HepG2 (cell line): ENCODE results near the gene RPP21.

Source experiments
- CTCF ChIP-seq: sonication (generic); formaldehyde crosslinking; IDR thresholded peaks from 2 replicates; pipeline ENCODE4 v1.5.0; 2020; ENCODE audit warnings: mild to moderate bottlenecking, missing genetic modification reagents, moderate library complexity
- ESRRA ChIP-seq: sonication (generic); formaldehyde crosslinking; IDR thresholded peaks from 2 replicates; pipeline ENCODE4 v1.5.1; 2020; ENCODE audit warnings: mild to moderate bottlenecking, low read depth, missing genetic modification reagents
- HNF4A ChIP-seq: sonication (generic); formaldehyde crosslinking; IDR thresholded peaks from 2 replicates; pipeline ENCODE4 v1.4.0; 2020; ENCODE audit warnings: missing genetic modification reagents
- KAT7 ChIP-seq: IDR thresholded peaks from 2 replicates; pipeline ENCODE4 v1.6.1; 2018; ENCODE audit warnings: borderline replicate concordance, missing compliant biosample characterization
- RAD21 ChIP-seq: fragments of 450-650 bp; formaldehyde crosslinking; IDR thresholded peaks from 2 replicates; pipeline ENCODE4 v1.5.0; 2020; ENCODE audit warnings: mild to moderate bottlenecking
- SIN3A ChIP-seq: IDR thresholded peaks from 2 replicates; pipeline ENCODE4 v1.6.1; 2011; ENCODE audit warnings: low read depth, mild to moderate bottlenecking, control low read depth, low read length, borderline replicate concordance
- TAF1 ChIP-seq: sonication (generic); formaldehyde crosslinking; IDR thresholded peaks from 2 replicates; pipeline ENCODE4 v1.4.0; 2020; ENCODE audit warnings: missing genetic modification reagents
- THAP11 ChIP-seq: IDR thresholded peaks from 2 replicates; pipeline ENCODE4 v1.6.1; 2016; ENCODE audit warnings: missing biosample characterization, missing genetic modification reagents
- TRAFD1 ChIP-seq: sonication (generic); formaldehyde crosslinking; IDR thresholded peaks from 2 replicates; pipeline ENCODE4 v1.5.1; 2020; ENCODE audit warnings: missing genetic modification reagents, mild to moderate bottlenecking, borderline replicate concordance

GRCh38 chr6:30352550-30352949 is 7.6 kb downstream of the RPP21 start:
- TF ChIP-seq KAT7 (CRISPR knock-in tag) (no peak), ESRRA (CRISPR knock-in tag) (no peak), TAF1 (no peak), TRAFD1 (CRISPR knock-in tag) (no peak), SIN3A (no peak), HNF4A (no peak), RAD21 (CRISPR knock-in tag) (no peak), CTCF (CRISPR knock-in tag) (no peak), THAP11 (CRISPR knock-in tag) (no peak)
